Dedifferentiated amniotic fluid mesenchymal stem cell (primary cell): ENCODE measurements around the gene KIAA0232.
"Not testable (repeated sequence)": the region's sequence is repeated elsewhere in the genome, so short reads cannot be mapped to it uniquely, and the experiment has no call there.

ENCODE experiments used
- DNase-seq: peaks from one replicate; pipeline ENCODE4 v3.0.0-alpha.2; 2016; ENCODE audit errors: extremely low spot score

The KIAA0232 gene

DNA sequence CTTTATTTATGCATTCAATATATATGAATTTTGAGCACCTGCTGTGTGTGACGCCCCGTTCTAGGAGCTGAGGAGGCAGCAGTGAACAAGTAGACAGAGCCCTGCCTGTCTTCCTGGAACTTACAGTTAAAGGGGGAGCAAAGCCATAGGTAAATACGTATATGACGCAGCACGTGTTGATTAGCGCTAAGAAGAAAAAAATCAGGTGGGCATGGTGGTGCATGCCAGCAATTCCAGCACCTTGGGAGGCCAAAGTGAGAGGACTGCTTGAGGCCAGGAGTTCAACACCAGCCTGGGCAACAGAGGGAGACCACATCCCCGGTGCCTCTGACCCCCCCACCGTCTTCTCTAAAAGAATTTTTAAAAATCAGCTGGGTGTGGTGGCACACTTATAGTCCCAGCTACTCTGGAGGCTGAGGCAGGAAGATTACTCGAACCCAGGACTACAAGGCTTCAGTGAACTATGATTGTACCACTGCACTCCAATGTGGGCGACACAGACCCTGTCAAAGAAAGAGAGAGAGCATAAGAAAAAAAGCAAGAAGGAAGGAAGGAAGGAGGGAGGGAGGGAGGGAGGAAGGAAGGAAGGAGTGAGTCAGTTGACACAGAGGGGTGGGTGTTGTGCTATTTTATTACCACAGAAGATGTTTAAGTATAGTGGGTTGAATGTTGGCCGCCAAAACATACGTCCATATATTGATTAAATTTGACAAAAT, 5.4 kb upstream of the KIAA0232 start:
- DNase-seq: no peak

DNA sequence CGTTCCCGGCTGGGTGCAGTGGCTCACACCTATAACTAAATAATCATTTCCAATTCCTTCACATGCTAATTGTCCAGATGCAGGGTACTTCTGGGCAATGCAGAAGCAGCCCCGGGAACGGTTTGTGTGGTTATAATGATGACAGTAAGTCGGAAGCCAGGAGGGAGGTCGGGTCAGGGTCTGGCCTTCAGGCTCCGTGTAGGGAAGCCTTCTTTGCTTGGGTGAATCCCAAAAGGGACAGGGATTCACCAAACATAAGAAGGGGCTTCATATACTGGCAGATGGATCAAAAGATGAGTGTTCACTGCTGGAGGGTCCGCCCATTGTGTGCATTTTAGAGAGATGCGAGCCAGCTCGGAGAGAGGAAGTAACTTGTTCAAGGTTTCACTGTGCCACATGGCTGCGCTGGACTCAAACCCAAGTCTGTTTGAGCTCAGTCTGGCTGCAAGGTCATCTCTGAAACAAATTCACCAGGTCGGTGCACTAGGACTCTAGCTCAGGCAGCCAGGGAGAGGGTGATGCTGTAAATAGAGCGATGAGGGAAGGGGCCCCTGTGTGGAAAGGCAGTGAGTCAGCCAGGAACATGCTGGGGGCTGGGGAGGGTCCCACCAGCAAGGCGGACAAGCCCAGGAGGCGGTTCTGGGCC, 4.8 kb upstream of the KIAA0232 start:
- DNase-seq: no peak

DNA sequence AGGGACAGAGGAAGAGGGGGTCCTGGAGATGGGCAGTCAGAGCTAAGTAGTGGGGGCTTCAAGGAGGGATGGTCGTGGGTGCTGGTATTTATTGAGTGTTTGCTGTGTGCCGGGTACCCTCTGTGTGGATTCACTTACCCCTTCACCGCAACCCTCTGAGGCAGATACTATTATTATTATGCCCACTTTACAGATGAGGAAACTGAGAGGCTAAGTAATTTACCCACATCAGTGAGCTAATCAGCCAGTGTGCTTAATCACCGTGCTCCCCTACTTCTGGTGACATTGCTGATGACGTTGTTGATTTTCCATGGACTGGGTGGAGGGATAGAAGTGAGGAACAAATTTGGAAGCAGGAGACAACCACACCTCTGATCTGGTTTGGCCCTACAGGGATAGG, 4.1 kb upstream of the KIAA0232 start:
- no peak for DNase-seq

DNA sequence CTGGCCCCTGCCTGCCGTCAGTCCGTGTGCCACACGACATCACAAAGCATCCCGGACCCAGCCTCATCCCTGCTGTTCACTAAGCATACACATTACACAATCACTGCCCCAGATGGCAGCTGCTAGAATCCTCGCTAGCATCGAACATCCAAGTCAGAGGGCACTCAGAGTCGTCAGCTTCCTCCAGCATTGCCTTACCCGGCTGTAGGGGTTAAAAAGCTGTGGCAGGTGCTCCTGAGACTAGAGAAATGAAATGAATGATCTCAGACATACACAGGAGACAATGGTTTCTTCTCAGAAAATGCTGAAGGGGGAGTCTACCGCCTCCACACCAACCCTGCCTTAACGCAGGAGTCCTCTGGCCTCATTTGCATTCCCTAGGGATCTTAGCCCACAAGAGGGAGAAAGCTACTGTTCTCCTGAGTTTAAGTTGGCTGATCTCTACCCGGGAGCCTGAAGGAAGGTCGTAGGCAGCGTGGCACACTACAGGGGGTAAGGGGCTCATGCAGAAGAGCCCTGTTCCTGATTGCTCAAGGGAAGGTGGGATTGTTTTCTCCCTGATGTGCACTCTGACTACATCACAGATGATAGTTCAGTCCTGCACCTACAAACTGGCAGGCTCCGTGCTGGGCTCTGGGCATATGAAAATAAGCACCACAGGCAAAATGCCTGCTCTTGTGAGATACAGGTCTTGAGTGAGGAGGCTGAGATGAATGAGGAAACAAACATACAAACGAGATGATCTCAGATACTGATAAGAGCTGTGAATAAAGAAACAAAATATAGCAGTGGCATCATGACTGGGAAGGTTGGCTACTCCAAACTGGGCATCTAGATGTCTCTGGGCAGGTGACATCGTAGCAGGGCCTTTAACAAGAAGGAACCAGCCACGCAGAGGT, 2.6 kb upstream of the KIAA0232 start:
- DNase-seq: no peak

DNA sequence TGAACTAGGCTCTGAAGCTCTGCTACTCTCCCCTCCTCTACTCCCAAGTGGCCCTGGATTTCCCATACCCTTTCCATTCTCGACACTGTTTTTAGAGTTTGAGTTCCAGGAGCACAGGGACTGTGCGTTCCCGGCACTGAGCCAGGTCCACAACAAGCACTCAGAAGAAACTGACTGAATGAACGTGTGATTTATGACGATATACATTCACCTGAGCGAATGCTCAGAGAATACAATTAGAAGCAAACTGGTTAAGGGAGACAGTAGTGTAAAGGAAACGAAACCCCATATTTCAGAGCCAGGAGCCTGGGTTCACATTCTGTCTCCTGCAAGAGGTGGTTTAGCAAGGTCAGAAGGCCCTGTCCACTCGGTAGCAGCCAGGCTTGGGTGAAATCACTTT, 1.4 kb upstream of the KIAA0232 start:
- DNase-seq: no peak

DNA sequence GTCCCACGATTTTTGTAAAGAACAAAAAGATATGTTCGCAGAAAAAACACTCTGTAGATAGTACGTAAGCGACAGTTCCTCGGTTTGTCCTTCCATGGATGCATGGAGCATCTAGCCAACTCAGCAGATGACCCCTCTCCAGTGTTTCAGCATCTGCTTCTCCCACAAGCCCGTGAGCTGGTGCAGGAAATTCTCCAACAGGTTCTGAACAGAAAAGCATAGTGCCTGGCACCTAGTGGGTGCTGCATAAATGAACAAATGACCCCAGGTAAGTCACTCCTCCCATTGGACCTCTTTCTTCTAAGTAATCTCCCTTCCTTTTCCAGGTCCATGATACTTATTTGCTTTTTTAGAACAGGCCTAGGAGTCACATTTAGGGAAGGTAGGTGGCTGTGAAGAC, 966 bp upstream of the KIAA0232 start:
- DNase-seq: no peak

DNA sequence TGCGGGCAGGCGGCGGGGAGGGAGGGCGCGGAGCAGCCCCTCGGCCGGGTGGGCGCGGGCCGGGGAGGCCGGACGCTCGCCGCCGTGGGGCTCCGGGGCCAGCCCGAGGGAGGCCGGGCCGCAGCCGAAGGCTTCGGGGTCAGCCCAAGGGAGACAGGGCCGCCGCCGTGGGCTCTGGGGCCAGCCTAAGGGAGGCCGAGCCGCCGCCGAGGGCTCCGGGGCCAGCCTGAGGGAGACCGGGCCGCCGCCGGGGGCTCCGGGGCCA, 251 bp downstream of the KIAA0232 start:
- no peak for DNase-seq

DNA sequence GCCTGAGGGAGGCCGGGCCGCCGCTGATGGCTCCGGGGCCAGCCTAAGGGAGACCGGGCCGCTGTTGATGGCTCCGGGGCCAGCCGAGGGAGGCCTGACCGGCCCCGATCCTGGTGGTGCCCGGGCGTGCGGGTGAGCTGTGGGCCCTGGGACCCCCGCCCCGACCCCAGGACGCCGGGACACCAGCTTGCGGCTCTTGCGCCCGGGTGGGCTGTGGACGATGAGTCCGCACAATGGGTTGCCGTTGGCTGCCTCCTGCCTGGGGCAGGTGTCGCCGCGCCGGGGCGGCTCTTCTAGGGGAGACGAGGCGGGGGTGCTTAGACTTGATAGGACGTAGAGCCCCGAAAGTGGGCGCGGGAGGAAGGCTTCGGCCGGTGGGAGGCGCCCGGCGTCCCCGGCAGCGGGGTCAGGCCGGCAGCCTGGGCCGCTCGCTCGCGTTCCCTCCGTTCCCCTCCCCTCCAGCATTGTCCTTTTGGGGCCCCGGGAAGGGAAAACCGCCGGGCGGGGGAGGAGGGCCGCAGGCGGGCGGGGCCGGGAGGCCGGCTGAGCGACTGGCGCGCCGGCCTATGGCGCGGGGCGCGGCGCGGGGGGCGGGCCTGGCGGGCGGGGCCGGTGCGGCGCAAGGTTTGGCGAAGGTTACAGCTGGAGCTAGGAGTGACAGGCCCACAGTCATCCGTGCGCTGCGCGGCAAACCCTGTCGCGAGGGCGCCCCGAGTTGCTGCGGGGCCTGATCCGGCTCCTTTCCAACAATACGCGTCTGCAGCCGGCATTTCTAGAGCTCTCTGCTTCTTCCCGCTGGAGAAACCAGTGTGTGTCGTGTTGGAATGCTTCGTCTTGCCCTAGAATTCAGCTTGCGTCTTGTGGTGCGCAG, 819 bp downstream of the KIAA0232 start:
- DNase-seq: peak; percentile 87

DNA sequence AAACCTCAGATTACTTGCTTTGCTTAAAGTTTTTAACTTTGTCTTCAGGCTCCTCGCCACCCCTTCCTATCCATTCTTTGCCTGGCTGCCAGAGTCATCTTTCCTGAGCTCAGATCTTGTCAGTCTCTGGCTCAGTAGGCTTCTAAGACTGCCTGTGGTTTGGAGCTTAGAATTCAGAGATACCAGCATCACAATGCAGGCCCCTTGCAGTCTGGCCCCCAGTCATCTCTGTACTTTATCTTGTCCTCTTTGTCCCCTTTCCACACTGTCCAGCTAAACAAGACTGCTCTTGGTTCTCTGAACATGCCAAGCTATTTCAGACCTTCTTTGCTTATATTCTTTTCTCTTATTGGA, 3.0 kb downstream of the KIAA0232 start:
- no peak for DNase-seq

DNA sequence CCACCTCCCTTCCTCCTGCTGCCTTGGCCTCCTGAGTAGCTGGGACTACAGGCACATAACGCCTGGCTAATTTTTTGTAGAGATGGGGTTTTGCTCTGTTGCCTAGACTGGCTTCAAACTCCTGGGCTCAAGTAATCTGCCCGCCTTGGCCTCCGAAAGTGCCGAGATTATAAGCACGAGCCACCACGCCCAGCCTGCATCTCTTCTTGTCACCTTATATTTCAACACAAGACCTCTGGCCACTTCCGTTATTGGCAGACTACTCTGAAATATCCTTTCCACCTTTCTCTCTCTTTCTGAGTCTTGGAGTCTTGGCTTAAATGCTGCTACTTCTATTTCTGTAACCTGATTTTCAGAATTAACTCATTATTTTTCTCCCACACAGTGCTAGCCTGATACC, 5.6 kb downstream of the KIAA0232 start:
- DNase-seq: no peak

DNA sequence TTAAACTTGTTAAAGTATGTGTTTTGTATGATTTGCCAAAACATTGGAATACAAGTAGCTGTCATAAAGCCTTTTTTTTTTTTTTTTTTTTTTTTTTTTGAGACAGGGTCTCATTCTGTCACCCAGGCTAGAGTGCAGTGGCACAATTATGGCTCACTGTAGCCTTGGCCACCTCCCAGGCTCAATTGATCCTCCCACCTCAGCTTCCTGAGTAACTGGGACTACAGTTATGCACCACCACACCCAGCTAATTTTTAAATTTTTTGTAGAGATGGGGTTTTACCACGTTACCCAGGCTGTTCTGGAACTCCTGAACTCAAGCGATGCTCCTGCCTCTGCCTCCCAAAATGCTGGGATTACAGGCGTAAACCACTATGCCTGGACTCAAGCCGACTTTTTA, 8.7 kb downstream of the KIAA0232 start:
- DNase-seq: not testable (repeated sequence)

DNA sequence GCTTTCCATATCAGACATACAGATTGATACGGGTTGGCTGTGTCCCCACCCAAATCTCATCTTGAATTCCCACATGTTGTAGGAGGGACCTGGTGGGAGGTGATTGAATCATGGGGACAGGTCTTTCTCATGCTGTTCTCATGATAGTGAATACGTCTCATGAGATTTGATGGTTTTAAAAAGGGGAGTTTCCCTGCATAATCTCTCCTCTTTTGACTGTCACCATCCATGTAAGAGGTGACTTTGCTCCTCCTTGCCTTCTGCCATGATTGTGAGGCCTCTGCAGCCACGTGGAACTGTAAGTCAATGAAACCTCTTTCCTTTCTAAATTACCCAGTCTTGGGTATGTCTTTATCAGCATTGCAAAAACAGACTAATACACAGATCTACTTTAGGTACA, 9.3 kb downstream of the KIAA0232 start:
- DNase-seq: not testable (repeated sequence)

DNA sequence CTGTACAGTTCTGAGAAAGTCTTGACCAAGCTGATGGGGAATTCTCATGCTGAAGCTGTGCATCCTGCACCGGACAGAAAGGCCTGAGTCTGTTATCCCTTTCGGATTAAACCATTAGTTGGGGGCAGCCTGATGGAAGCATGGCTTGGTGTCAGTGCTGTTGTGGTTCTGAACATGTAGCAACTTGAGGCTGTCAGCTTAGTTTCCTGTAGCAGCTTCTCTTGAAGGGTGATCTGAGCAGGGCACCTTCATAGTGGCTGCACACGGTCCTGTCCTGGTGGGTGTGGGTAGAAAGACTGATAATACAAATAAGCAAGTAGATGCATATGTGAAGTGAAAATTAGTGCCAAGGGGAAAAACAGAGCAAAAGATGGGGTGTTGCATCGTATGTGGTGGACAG, 11.7 kb downstream of the KIAA0232 start:
- DNase-seq: no peak

DNA sequence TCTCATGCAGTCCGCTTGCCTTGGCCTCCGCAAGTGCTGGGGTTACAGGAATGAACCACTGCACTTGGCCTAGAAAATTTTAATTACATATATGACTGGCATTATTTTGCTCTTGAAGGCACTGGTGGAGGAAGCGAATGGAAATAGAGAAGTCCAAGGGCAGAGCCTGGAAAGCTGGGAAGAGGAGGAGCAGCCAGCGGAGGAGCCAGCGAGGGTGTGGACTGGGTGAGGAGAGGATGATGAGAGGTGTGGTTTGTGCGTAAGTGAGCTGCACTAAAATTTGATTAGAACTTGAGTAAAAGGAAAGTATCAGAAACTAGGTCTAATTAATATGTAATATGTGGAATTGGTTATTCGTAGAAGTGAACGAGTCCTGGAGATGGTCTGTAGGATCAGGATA, 13.3 kb downstream of the KIAA0232 start:
- no peak for DNase-seq

DNA sequence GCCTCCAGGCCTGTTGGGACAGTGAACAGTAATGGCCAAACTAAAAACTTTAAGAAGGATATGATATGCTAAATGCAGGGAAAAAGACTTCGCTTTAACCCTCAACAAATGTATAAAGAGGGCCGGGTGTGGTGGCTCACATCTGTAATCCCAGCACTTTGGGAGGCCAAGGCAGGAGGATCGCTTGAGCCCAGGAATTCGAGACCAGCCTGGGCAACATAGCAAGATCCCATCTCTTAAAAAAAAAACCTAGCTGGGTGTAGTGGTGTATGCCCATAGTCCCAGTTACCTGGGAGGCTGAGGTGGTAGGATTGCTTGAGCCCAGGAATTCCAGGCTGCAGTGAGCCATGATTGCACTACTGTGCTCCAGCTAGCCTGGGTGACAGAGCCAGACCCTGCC, 14.8 kb downstream of the KIAA0232 start:
- not testable (repeated sequence) for DNase-seq

DNA sequence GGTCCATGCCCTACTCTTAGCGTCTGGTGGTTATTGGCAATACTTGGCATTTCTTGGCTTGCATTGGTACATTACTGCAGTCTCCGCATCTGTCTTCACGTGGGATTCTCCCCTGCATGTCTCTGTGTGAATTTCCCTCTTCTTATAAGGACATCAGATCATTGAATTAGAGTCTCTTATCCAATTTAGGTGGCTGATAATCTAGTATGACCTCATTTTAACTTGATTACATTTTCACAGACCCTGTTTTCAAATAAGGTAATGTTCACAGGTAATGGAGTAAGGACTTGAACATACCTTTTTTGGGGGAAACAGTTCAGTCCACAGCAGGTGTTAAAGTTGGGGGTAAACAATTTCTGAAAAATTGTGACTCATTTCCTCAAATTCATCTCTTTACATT, 16.6 kb downstream of the KIAA0232 start:
- DNase-seq: no peak

DNA sequence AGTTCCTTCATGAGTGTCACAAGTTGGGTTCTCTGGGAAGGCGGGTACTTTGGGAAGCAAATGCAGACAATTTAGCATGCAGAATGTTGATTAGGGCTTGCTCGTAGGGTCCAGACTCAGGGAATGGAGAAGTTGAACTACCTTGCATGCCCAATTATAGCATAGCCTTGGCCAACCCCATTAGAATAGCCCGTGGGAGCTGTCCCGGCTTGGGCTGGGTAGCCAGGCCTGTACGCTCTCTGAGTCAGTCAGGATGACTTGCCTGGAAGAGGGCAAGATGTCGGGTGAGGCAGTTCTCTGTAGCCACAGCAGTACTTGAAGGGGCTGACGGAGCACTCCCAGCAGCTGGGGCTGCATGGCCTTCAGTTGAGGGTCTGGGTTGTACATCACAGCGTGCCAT, 19.5 kb downstream of the KIAA0232 start:
- DNase-seq: no peak

DNA sequence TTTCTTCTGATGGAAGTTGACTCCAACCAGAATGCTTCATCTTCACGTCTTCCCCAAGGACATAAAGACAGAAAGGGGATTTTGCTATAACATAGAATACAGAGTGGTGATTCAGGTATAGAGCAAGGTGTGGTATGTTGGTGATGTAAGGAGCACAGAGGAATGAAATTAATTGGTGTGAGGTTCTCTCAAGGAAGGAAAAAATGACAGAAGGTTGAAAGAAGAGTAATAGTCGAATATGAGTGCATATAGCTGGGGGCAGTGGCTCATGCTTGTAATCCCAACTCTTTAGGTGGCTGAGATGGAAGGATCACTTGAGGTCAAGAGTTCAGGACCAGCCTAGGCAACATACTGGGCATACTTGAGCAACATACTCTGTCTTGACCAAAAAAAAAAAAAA, 20.1 kb downstream of the KIAA0232 start:
- no peak for DNase-seq

DNA sequence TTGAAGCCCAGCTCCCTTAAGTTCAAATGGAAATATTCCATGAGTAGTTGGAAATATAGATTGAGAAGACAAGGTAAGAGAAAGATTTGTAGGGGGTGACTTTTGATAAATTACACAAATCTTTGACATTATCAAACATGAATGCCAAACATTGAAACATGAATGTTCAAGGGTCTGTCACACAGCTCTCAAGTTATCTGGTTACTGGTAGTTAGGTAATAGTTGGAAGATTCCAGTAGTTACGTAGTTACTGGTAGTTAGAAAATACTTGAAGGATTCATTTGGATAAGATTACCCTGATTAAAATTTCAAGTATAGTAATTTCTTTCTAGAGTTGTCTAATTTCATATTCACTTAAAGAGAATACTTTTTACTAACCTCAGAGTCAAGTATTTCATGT, 20.7 kb downstream of the KIAA0232 start:
- DNase-seq: no peak

DNA sequence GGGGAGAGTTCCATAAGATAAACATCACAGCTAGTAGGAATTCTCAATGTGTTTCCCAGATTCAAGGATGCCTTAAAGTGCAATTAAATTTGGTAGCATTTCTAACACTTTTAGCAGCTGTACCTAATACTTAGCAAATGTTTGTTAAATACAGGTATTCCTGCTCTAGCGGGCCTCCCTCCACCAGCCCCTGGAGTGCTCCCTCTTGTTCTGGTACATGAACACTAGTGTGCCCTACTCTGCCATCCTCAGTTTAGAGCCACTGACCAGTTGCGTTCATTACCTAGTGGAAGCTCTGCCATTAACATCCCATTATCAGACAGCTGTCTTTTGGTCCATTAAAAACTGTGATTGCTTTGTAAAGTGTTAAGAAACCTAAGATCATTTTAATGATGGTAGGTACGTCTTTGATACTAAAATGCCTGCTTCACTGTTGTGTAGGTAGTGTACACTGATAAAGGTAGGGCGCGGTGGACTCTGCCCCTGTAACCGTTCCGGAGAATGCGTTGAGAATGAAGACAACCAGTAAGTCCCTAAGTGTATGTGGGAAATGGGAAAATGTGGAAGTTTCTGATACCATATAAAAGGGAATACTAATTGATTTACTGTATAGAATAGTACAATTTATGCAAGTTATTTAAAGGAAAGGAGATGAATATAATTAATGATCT, 21.7 kb downstream of the KIAA0232 start:
- DNase-seq: no peak

DNA sequence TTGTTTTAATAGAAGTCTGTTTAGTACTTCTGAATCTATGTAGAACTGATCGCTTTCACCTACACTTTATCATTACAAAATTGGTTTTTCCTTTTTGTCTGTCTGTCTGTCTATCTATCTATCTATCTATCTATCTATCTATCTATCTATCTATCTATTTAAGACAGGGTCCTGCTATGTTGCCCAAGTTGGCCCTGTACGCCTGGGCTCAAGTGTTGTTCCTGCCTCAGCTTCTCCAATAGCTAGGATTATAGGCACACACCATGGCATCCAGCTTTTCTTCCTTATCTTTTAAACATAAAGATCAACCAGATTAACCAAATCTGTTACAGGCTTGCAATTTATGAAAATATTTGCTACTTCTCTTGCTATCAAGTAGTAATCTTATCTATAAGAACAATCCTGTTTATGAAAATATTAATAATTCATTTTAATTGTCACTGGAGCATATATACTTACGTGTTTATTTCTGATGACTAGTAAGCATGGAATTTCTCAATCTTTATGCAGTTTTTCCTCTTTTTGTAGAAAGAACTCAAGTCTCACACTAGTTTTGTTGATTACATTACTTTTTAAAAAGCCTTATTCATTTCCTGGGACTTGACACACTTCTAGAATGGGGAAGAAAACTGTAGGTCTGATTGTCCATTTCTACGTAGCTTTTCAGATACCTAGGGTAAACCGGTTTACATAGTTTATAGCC, 24.5 kb downstream of the KIAA0232 start:
- DNase-seq: no peak
